Measurements from ENCODE around the gene RAB11FIP2. TPM values are rescaled to one million over a fixed set of nuclear protein-coding genes. Genes with fewer than 3 reads are reported as not detected.

The RAB11FIP2 gene
- total RNA-seq, 1 donor from 2014 or later: 60.5 TPM

DNA sequence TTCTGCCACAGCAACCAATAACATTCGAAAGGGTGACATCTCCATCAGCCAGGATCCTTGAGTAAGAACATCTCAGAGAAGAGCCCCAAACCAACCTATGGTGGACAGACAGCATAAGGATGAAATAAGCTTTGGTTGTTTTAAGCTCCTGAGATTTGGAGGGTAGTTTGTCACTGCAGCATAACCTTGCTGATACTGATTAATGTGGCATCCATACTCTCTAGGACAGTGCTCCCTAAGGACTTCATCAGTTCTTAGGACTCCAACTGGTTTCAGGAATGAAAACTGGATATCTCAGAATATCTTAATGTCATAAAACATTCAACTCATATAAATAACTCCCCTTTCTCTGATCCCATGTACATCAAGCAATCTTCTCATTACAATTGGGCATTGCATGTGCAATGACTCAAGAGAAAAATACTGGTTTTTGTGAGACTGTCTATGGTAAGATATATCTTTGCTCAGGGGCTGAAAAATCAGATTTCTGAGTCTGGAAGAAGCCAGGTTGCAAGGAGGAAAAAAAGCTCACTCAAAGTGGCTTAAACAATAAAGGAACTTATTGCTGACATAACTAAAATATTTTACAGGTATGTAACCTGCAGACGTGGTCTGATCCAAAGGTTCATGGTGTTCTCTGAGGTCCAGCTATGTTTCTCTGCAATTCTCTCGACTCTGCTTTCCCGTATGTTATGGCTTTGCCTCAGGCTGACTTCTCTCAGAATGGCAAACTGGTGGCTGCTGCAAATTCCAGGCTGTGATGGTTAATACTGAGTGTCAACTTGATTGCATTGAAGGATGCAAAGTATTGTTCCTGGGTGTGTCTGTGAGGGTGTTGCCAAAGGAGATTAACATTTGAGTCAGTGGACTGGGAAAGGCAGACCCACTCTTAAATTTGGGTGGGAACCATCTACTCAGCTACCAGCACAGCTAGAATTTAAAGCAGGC is 65.7 kb downstream of the RAB11FIP2 start:
- DNase-seq: no peak

DNA sequence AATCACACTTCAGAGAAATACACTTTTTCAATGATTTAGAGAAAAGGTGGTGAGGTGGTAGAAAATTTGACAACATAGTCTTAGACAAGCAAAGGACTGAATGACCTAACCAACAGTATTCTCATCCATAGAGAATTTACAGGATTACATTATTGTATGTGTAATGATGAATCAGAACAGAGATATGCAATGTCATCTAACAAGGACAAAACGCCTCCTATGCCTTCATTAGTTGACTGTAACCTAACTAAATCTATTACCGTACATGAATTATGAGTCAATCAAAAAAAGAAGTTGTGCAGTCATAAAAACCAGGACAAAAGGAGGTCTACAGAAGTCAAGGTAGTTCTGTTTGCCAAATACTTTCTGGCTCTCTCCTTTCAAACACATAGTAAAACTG is 66.5 kb downstream of the RAB11FIP2 start:
- no peak for DNase-seq

DNA sequence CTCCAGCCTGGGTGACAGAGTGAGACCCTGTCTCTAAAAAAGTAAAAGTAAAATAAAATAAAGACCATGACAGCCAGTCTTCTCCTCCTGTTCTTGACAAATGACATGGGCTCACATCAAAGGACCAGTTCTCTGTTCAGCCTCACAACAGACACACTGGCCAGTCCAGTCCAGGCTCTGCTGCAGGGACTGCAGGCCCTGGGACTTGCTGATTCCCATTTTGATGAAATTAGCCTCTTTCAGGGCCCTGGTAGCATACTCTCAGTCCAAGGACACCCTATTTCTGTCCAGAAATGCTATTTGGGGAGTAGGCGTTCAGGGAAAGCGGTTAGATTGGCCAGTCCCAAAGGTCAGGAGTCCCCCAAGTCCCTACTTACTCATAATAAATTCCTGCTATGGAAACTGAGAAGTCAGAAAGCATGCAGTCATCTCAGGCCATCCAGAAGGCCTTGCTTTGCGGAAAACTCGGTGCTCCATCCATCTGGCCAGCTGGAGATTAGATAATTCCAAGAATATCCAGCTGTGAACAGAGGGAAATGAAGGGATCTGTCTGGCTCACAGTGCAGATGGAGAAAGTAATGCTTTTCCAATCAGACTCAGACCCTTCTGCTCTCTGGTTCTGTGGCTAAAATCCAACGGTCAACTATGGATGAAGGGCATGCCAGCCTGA is 74.4 kb downstream of the RAB11FIP2 start:
- DNase-seq: no peak

DNA sequence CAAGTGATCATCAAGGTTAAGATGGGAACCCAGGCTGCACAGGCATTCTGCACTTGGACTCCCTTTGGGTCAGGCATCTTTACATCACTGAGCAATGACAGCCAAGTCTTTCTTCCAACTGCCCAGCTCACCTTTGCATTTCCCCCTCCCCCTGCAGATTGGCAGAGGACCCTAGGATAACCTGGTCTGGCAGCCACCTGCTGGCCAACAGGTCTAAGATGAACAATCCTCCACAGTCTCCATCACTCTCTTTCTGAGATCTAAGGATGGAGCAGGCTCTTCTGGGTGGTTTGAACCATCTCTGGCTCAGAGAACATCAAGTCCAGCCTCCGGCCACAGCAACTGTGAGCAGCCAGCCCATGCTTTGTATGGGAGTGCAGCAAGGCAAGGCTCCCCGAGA is 75.8 kb downstream of the RAB11FIP2 start:
- DNase-seq: no peak

DNA sequence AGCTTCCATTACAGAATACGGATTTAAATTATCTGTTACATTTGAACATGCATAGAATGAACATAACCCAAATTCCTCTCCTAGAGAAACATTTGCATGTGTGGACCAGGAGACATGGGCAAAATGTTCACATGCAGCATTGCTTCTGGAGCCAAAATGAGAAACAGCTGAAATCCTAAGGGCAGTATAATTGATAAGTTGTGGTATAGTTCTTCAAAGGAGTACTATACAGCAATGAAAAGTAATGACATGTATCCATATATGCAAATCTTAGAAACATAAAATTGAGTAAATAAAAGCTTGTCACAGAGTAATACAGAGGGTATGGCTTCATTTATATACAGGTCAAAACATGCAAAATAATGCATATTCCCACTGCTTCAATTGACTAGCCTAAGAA is 77.1 kb downstream of the RAB11FIP2 start:
- no peak for DNase-seq

DNA sequence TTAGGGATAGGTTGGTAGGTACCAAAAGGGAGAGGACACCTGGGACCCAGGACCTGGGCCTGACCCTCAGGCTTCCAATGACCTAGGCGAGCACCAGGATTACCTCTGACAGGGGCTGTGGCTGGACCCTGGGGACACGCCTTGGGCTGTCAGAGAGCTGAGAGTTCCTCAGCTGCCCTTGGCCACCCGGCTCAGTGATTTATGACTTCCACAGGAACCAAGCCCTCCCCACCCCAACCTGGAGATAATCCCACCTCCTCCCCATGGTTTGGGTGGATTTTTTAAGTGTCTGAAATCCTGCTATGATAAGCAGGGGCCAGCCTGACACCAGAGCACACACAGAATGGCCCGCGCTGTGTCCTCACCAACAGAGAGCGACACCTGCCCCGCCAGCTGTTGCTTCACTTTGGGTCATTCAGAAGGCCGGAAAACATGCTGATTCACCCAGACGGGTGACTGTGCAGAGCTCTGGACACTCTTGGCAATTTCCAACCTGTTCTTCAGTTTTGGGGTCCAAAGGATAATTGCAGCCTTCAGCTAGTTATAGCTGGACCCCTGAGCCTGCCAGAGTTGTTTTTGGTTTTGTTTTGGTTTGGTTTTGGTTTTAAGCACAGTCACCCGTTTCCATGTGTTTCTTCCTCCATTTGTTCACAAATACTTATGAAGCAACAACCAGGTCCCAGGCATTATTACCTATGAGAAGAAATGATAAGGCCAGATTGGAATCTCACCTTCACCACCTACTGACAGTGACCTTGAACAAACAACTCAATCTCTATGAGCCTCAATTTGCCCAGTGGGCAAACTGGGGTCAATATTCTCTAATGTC is 78.2 kb downstream of the RAB11FIP2 start:
- no peak for DNase-seq

DNA sequence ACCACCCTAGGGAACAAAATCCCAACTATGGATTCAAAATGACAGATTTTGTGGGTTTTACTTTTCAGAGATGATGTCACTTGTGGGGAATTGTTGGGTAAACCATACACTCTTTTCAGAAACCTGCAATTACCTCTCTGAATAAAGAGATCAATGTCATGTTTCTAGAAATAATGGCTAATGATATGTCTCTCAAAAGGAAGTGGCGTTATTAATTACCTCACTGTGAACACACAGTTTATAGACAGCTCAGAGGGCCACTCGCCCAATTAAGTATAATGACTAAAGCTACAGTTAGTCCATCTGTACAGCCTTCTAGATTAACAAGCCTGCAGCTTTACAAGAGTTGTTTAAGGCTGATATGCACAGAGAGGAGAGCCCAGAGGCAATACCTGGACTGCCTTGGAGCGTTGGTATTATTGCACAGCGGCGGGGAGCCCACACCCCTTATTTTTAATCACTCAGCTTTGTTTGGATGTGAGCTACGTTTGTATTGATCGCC is 79.5 kb downstream of the RAB11FIP2 start:
- DNase-seq: no peak

DNA sequence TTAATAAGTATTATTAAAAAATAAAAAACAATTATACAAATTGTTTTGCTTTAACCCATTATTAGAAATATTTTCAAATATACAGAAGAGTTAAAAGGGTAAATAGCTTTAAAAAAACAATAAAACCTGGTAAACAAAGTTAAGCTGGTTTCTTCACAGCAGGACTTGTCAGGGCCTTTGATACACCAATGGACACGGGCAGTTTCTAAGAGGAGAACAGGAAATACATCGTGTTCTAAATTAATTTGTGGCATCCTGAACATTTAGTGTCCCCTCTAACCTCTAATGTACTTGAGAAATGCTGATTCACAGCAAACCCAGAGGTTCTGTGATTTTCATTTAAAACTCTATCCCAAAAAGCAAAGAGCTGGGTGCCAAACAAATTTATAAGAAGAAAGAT is 80.8 kb downstream of the RAB11FIP2 start:
- DNase-seq: no peak

DNA sequence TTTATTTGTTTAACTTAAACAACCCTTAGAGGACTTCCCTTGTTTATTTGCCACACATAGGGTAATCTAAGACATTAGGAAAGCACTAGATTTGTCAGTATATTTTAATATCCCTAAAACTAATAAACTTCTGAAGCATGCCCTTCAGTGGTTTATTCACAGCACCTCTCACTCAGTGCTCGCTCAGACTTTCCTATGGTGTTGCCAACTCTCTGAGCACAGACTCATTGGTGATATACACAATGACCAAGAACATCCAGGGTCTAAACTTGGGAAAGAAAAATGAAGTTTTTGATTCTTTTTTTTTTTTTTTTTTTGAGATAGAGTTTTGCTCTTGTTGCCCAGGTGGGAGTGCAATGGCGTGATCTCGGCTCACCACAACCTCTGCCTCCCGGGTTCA is 82.2 kb downstream of the RAB11FIP2 start:
- DNase-seq: no peak

DNA sequence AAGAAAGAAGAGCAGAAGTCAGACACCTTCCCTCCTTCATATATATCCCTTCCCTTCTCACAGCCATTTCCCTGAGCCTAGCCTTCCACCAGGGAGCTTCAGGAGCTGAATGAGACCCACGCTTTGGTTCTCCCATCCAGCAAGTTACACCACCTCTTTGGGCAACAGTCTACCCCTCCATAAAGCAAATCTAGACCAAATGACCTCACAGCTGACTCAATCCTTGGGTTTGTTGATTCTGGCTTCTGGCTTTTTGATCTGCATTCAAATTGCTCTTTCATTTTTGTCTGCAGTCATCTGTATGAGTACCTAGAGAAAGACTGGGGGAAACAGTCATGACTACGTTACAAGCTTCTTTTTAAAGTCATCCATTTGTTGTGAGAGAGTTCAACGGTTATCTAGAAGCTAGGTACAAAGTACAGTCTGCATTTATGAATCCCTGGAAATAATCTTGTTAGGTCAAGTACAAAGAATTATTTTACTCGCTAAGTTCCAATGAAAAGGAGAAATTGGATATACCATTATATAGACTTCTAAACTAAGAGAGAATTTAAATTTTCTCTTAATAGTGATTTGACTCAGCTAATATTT is 86.3 kb downstream of the RAB11FIP2 start:
- no peak for DNase-seq

DNA sequence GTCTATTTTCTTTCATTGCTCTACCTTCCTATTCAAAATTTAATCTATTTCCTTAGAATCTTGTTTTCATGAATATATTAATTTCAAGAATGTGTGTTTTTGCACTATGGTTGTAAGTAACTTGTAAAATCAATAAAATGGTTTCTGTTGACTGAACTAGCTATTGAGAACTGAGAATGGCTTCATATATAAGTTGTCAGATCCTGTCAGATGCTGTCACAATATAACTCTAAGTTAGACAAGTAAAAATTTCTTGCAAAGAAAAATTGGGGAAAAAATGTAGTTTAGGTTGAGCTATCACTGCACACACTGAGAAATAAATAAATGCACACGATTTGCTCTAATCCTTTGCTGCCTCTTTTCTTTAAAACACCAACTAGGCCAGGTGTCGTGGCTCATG is 89.8 kb downstream of the RAB11FIP2 start:
- DNase-seq: no peak

DNA sequence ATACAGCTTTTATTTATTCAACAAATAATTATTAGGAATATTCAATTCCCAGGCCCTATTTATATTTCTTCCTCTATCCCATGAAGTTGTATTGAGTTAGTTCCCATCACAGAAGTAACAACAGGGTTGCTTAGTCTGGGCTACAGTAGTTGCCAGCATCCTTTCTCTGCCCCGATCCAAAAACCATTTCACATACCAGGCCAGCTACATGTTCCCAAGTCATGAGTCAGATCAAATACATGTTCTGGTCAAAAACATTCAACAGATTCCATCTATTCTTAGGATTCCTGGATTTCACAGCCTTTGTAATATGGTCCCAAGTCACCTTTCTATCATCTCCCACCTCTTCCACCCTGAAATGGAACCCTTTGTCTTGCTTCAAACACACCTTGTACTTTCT is 91.6 kb downstream of the RAB11FIP2 start:
- no peak for DNase-seq
